Measurements from ENCODE around the gene GID8. TPM values are rescaled to one million over a fixed set of nuclear protein-coding genes. Genes with fewer than 3 reads are reported as not detected.
A peak's percentile ranks its signal among the peaks of the same experiment; 100 is the strongest.

Gene GID8
- total RNA-seq, 1 donor from 2014 or later, result 45.0 TPM

DNA sequence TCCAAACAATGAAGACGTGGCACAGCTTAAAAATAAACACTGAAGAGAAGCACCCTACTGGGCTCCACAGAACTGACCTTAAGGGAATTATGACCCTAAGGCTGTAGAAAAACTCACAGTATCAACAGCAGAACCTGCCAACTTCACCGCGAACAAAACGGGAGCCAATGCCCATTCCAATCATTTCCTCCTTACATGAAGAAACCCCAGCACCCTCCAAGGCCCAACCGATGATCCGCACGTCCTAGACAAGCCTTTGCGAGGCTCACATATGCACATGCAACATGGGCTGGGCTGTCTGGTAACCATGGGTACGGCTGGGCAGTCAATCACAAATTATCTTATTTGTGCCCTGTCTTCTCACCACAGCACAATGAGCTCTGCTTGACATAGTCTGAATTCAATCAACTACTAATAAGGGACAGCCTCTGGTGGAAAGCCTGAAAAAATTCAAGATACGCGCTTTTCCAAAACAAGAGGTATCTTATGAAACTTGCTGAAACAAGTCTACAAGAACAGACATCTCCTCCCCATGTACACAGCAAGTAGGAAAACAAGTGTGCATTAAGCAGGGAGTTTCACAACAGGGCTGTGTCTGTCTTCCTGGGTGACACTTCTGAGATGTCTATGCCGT is 13.4 kb upstream of the GID8 start:
- no peaks in the 10 kb centered on the region for H3K9me3 Mint-ChIP-seq (ENCODE audit: unreplicated experiment)
- peaks cover 11% of the 10 kb centered on the region for H3K36me3 Mint-ChIP-seq (ENCODE audit: low read depth, unreplicated experiment)
- TF ChIP-seq, protein P1, sequence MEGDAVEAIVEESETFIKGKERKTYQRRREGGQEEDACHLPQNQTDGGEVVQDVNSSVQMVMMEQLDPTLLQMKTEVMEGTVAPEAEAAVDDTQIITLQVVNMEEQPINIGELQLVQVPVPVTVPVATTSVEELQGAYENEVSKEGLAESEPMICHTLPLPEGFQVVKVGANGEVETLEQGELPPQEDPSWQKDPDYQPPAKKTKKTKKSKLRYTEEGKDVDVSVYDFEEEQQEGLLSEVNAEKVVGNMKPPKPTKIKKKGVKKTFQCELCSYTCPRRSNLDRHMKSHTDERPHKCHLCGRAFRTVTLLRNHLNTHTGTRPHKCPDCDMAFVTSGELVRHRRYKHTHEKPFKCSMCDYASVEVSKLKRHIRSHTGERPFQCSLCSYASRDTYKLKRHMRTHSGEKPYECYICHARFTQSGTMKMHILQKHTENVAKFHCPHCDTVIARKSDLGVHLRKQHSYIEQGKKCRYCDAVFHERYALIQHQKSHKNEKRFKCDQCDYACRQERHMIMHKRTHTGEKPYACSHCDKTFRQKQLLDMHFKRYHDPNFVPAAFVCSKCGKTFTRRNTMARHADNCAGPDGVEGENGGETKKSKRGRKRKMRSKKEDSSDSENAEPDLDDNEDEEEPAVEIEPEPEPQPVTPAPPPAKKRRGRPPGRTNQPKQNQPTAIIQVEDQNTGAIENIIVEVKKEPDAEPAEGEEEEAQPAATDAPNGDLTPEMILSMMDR (IDR thresholded peaks at IDR 0.05; ENCODE audit: unreplicated experiment), result no peak
- peak overlapping the region; percentile 96 for H3K4me3 Mint-ChIP-seq (ENCODE audit: unreplicated experiment)
- peak overlapping the region; percentile 96 for H3K27ac Mint-ChIP-seq (ENCODE audit: unreplicated experiment)
- peaks cover 13% of the 10 kb centered on the region for H3K27me3 Mint-ChIP-seq (ENCODE audit: unreplicated experiment)
- DNase-seq (ENCODE audit: low spot score), result no peak
- H3K4me1 Mint-ChIP-seq (ENCODE audit: unreplicated experiment), result peaks cover 54% of the 10 kb centered on the region

DNA sequence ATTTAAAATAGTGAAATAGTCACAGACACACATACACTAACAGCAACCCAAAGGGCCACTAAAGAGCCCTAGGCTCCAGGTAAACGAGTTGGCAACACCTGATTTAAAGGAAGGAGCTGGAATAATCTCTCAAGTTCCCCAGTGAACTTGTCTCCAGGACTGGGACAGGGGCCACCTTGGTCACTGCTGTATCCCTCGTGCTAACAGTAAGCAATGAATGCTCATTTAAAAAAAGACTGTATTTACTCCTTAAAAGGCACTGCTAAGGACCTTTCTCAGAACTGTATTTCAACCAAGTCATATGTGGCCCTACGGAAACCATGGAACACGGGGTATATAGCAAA is 12.9 kb upstream of the GID8 start:
- peaks cover 53% of the 10 kb centered on the region for H3K4me1 Mint-ChIP-seq (ENCODE audit: unreplicated experiment)

DNA sequence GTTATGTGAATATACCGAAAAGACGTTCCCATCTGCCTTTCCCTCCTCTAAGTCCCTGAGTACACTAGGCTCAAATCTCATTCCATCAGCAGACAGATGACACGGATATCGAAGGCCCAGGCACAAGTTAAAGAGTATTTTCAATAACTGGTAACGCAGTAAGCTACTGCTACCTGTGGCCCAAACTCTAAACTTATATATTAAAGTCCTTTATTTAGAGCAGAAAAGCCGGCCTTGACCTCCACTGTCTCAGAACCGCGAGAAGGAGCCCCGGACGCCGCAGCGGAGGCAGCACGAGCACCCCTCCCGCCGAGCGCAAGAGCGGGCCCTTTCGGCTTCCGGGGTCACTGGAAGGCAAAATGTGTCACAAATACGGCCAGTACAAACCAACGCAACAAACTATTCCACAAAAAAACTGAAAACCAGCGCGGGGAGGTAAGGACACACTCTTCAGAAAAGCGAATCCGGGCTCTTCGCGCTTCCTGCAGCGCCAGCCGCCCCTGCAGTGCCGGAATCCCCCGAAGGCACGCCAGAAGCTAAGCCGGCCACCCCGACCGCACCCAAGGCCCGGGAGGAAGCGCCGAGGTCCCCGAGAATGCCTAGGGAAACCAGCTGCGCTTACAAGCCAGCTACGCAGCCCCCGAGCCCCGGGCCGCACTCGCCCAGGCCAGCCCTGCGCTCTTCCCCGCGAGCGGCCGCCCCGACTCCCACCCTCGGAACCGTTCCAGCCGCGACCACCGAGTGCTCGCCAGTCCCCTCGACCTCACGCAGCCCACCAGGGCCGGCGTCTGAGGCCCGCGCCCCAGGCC is 12.3 kb upstream of the GID8 start:
- no peak for DNase-seq (ENCODE audit: low spot score)
- Mint-ChIP-seq H3K4me3 (ENCODE audit: unreplicated experiment) (peak overlapping the region; percentile 96), H3K4me1 (ENCODE audit: unreplicated experiment) (peaks cover 53% of the 10 kb centered on the region), H3K27me3 (ENCODE audit: unreplicated experiment) (peaks cover 16% of the 10 kb centered on the region), H3K9me3 (ENCODE audit: unreplicated experiment) (no peaks in the 10 kb centered on the region), H3K27ac (ENCODE audit: unreplicated experiment) (peak overlapping the region; percentile 96), H3K36me3 (ENCODE audit: low read depth, unreplicated experiment) (peaks cover 11% of the 10 kb centered on the region)
- TF ChIP-seq, protein P1 (IDR thresholded peaks at IDR 0.05; ENCODE audit: unreplicated experiment), result no peak

More for the DNA sequence above, 12.9 kb upstream of the GID8 start:
- DNase-seq (ENCODE audit: low spot score), result no peak
- no peaks in the 10 kb centered on the region for H3K9me3 Mint-ChIP-seq (ENCODE audit: unreplicated experiment)
- peak overlapping the region; percentile 96 for H3K27ac Mint-ChIP-seq (ENCODE audit: unreplicated experiment)
- H3K27me3 Mint-ChIP-seq (ENCODE audit: unreplicated experiment), result peaks cover 16% of the 10 kb centered on the region
- peak overlapping the region; percentile 96 for H3K4me3 Mint-ChIP-seq (ENCODE audit: unreplicated experiment)
- H3K36me3 Mint-ChIP-seq (ENCODE audit: low read depth, unreplicated experiment), result peaks cover 11% of the 10 kb centered on the region
- TF ChIP-seq, protein P1 (IDR thresholded peaks at IDR 0.05; ENCODE audit: unreplicated experiment), result no peak

DNA sequence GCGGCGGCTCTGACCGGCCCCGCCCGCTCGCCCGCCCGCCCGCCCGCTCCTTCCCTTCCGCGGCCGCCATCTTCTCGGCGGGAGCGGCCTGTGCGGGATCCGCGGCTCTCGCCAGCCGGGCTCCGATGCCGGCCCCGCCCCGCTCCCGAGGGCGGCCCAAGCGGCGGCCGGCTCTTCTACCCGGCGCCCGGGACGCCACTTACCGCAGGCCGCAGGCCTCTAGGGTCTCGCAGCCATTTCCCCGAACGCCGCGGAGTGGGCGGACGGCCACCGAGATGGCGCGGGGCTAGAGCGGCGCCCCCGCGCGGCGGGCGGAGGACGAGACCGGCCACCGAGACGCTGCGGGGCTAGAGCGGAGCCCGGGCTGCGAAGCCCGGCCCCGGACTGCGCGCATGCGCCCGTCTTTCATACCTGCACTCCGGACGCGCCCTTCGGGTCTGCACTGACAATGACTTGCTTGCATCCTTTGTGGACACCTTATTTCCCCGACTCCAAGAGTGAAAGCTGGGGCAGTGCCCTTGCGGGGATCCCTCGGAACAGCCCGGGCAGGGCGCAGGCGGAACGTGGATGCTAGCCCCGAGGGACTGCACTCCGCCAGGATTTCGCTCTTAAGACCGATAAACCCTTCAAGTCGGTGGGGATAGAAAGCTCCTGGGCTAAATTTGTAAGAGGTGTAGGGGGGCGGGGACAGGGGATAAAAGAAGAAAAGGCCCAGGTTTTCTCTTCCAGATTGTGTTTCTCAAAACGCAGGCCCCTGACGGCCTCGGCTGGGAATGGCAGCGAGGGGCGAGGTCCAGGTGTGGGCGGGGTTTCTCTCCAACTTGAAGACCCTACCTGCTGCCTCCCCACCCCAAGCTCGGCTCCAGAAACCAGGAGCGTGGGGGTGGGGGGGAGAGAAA is 11.5 kb upstream of the GID8 start, which contains the start of gene DIDO1:
TSS of gene DIDO1 (minus strand) at position 277 of the 899 bp plus-strand sequence.
- Mint-ChIP-seq H3K27me3 (ENCODE audit: unreplicated experiment) (peaks cover 16% of the 10 kb centered on the region), H3K36me3 (ENCODE audit: low read depth, unreplicated experiment) (peaks cover 11% of the 10 kb centered on the region), H3K4me3 (ENCODE audit: unreplicated experiment) (peak within 1 kb of the TSS; percentile 96), H3K4me1 (ENCODE audit: unreplicated experiment) (peaks cover 59% of the 10 kb centered on the region), H3K27ac (ENCODE audit: unreplicated experiment) (peak within 1 kb of the TSS; percentile 96), H3K9me3 (ENCODE audit: unreplicated experiment) (no peaks in the 10 kb centered on the region)
- DNase-seq (ENCODE audit: low spot score), result peak; percentile 86
- TF ChIP-seq, protein P1 (IDR thresholded peaks at IDR 0.05; ENCODE audit: unreplicated experiment), result peak; percentile 76
